HepG2 (cell line): ENCODE data around the gene NUDT2. TPM values are rescaled to one million over a fixed set of nuclear protein-coding genes. Genes with fewer than 3 reads are reported as not detected.

Experiments
- ARNT2 ChIP-seq: sonication (generic); formaldehyde crosslinking; IDR thresholded peaks from 2 replicates; pipeline ENCODE4 v1.8.0; 2022; ENCODE audit warnings: mild to moderate bottlenecking, low read depth, missing genetic modification reagents, moderate library complexity
- CEBPB ChIP-seq: IDR thresholded peaks from 2 replicates; pipeline ENCODE4 v1.6.1; 2011; ENCODE audit warnings: low read depth, low read length, improper control_type of control experiment, borderline replicate concordance
- CENPT ChIP-seq: sonication (generic); formaldehyde crosslinking; IDR thresholded peaks from 2 replicates; pipeline ENCODE4 v1.8.0; 2022; ENCODE audit warnings: low read depth, mild to moderate bottlenecking, moderate library complexity, missing genetic modification reagents
- DBP ChIP-seq: sonication (generic); formaldehyde crosslinking; IDR thresholded peaks from 2 replicates; pipeline ENCODE4 v1.4.0; 2020; ENCODE audit warnings: missing genetic modification reagents; ENCODE audit errors: not compliant biosample characterization
- GMEB1 ChIP-seq: sonication (generic); formaldehyde crosslinking; IDR thresholded peaks from 2 replicates; pipeline ENCODE4 v1.5.1; 2020; ENCODE audit warnings: missing genetic modification reagents, mild to moderate bottlenecking, borderline replicate concordance
- HHEX ChIP-seq: IDR thresholded peaks from 2 replicates; pipeline ENCODE4 v1.6.1; 2016; ENCODE audit warnings: control low read depth
- HINFP ChIP-seq: sonication (generic); formaldehyde crosslinking; IDR thresholded peaks from 2 replicates; pipeline ENCODE4 v1.4.0; 2020; ENCODE audit warnings: low read depth, mild to moderate bottlenecking, missing genetic modification reagents
- KDM5B ChIP-seq: sonication (generic); formaldehyde crosslinking; IDR thresholded peaks from 2 replicates; pipeline ENCODE4 v1.4.0; 2020; ENCODE audit warnings: missing genetic modification reagents, mild to moderate bottlenecking, borderline replicate concordance
- MIER2 ChIP-seq: IDR thresholded peaks from 2 replicates; pipeline ENCODE4 v1.6.1; 2016; ENCODE audit warnings: missing biosample characterization, missing genetic modification reagents
- MYNN ChIP-seq: sonication (generic); formaldehyde crosslinking; IDR thresholded peaks from 2 replicates; pipeline ENCODE4 v1.4.0; 2020; ENCODE audit warnings: mild to moderate bottlenecking, low read depth, missing genetic modification reagents
- PHF8 ChIP-seq: sonication (generic); formaldehyde crosslinking; IDR thresholded peaks from 2 replicates; pipeline ENCODE4 v1.5.0; 2020; ENCODE audit warnings: missing genetic modification reagents
- PRPF4 ChIP-seq: fragments of 200-400 bp; formaldehyde crosslinking; IDR thresholded peaks from 2 replicates; pipeline ENCODE4 v1.6.1; 2016; ENCODE audit warnings: low read length, low read depth; ENCODE audit not compliant: poor library complexity, severe bottlenecking
- SCMH1 ChIP-seq: sonication (generic); formaldehyde crosslinking; IDR thresholded peaks from 2 replicates; pipeline ENCODE4 v1.9.0; 2021; ENCODE audit warnings: missing genetic modification reagents, mild to moderate bottlenecking, borderline replicate concordance
- YY1 ChIP-seq: IDR thresholded peaks from 2 replicates; pipeline ENCODE4 v1.6.1; 2011; ENCODE audit warnings: low read length, low read depth, moderate library complexity, mild to moderate bottlenecking; ENCODE audit not compliant: insufficient read depth, insufficient replicate concordance
- ZFP37 ChIP-seq: sonication (generic); formaldehyde crosslinking; IDR thresholded peaks from 2 replicates; pipeline ENCODE4 v1.4.0; 2020; ENCODE audit warnings: missing genetic modification reagents, borderline replicate concordance
- ZNF230 ChIP-seq: sonication (generic); formaldehyde crosslinking; IDR thresholded peaks from 2 replicates; pipeline ENCODE4 v1.4.0; 2020; ENCODE audit warnings: mild to moderate bottlenecking, missing genetic modification reagents
- ZNF274 ChIP-seq: sonication (generic); formaldehyde crosslinking; IDR thresholded peaks from 2 replicates; pipeline ENCODE4 v1.5.1; 2020; ENCODE audit warnings: mild to moderate bottlenecking, missing genetic modification reagents
- ZNF30 ChIP-seq: sonication (generic); formaldehyde crosslinking; IDR thresholded peaks from 2 replicates; pipeline ENCODE4 v1.5.0; 2020; ENCODE audit warnings: mild to moderate bottlenecking, missing genetic modification reagents
- ZNF484 ChIP-seq: sonication (generic); formaldehyde crosslinking; IDR thresholded peaks from 2 replicates; pipeline ENCODE4 v1.5.1; 2020; ENCODE audit warnings: mild to moderate bottlenecking, low read depth, missing genetic modification reagents, borderline replicate concordance
- ZNF572 ChIP-seq: sonication (generic); formaldehyde crosslinking; IDR thresholded peaks from 2 replicates; pipeline ENCODE4 v1.5.1; 2020; ENCODE audit warnings: mild to moderate bottlenecking, missing genetic modification reagents
- ZNF691 ChIP-seq: sonication (generic); formaldehyde crosslinking; IDR thresholded peaks from 2 replicates; pipeline ENCODE4 v1.4.0; 2020; ENCODE audit warnings: missing genetic modification reagents, low read depth, mild to moderate bottlenecking, borderline replicate concordance
- ZNF709 ChIP-seq: sonication (generic); formaldehyde crosslinking; IDR thresholded peaks from 2 replicates; pipeline ENCODE4 v1.5.0; 2020; ENCODE audit warnings: mild to moderate bottlenecking, missing genetic modification reagents
- ZNF720 ChIP-seq: sonication (generic); formaldehyde crosslinking; IDR thresholded peaks from 2 replicates; pipeline ENCODE4 v1.4.0; 2020; ENCODE audit warnings: missing genetic modification reagents
- polyA plus RNA-seq, 8 experiments: library from polyadenylated mRNA; depleted of rRNA in 3 of 8; stranded (reverse) in 7 of 8; unstranded in 1 of 8; fragments of >200 nt; fragmentation: Illumina TruSeq in 4 of 8; extraction: Trizol in 4 of 8; gene quantifications; 2 replicates each; pipeline versions ENCODE4 v1.2.1 to v1.2.3, GENCODE V29; 2011 to 2016; ENCODE audit warnings: low read depth in 4 of 8, missing spikeins in 1 of 8, mixed read lengths in 1 of 8; ENCODE audit not compliant: insufficient read depth in 1 of 8
- total RNA-seq, 5 experiments: library from RNA; depleted of rRNA; stranded (reverse); fragments of >200 nt; fragmentation: Illumina TruSeq; extraction: Trizol; gene quantifications; 2 replicates each; pipeline ENCODE4 v1.2.3, GENCODE V29; 2016; ENCODE audit warnings: low read depth in 1 of 5

The NUDT2 gene
- total and polyA plus RNA-seq, 2 of the 13 experiments (the other 11 are each of a cell fraction or from before 2014, with no cell fraction given): 19.9 to 24.6 TPM

DNA sequence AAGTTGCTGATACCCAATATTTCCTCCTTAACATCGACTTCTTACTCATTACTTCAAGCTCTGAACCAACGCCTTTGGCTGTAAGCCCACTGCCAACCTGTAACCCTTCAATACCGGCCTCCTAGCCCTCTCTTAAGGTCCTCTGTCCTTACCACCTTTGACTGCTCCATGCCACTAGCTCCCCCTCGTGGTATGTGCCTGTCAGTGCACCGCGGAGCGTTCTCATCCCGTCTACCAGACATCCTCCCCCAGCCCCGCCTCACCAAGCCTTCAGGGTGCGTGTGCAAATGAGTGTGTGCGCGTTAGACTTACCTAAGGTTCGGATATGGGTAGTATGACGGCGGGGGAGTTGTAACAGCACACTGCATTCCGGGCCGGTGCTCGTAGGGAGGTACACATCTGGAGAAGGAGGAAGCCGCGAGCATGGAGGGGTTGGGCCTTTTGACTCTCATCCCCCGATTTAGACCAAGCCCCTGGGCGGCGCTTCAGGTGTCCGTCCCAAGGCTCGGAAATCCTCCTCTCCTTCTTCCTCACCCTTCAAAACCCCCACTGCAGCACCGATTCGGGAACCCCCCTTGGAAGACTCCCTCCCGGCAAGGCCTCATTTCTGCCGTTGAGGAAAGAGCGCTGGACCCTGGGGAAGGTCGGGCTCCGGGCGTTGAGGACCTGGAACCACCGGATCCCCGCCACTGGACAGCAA lies 50.1 kb downstream of the NUDT2 start (continued):
- TF ChIP-seq YY1 (no peak), ZNF709 (CRISPR knock-in tag) (no peak), ZNF230 (CRISPR knock-in tag) (0 out of 2 replicates have a peak, but pooled peaks have one; percentile 69), CEBPB (no peak), KDM5B (CRISPR knock-in tag) (no peak), SCMH1 (no peak), PHF8 (CRISPR knock-in tag) (peak; percentile 55), PRPF4 (no peak), DBP (no peak), ZNF572 (0 out of 2 replicates have a peak, but pooled peaks have one; percentile 63), ZNF30 (no peak), ZFP37 (CRISPR knock-in tag) (no peak), ZNF484 (CRISPR knock-in tag) (no peak), ZNF274 (CRISPR knock-in tag) (peak; percentile 10), ARNT2 (CRISPR knock-in tag) (no peak), ZNF691 (CRISPR knock-in tag) (no peak), MIER2 (CRISPR knock-in tag) (no peak), ZNF720 (CRISPR knock-in tag) (no peak), GMEB1 (CRISPR knock-in tag) (no peak; the same call in 1 of the 2 replicates), HINFP (CRISPR knock-in tag) (no peak; the same call in 1 of the 2 replicates), MYNN (CRISPR knock-in tag) (no peak), HHEX (CRISPR knock-in tag) (no peak), CENPT (no peak)
